ENCODE results near the gene C3orf18.

GRCh38 chr3:50612234-50612882 lies 44.8 kb upstream of the C3orf18 start:
- no peak for TF ChIP-seq POLR2AphosphoS5 (IDR thresholded peaks at IDR 0.05; ENCODE audit: low read depth)
- TF ChIP-seq, protein P1, sequence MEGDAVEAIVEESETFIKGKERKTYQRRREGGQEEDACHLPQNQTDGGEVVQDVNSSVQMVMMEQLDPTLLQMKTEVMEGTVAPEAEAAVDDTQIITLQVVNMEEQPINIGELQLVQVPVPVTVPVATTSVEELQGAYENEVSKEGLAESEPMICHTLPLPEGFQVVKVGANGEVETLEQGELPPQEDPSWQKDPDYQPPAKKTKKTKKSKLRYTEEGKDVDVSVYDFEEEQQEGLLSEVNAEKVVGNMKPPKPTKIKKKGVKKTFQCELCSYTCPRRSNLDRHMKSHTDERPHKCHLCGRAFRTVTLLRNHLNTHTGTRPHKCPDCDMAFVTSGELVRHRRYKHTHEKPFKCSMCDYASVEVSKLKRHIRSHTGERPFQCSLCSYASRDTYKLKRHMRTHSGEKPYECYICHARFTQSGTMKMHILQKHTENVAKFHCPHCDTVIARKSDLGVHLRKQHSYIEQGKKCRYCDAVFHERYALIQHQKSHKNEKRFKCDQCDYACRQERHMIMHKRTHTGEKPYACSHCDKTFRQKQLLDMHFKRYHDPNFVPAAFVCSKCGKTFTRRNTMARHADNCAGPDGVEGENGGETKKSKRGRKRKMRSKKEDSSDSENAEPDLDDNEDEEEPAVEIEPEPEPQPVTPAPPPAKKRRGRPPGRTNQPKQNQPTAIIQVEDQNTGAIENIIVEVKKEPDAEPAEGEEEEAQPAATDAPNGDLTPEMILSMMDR (IDR thresholded peaks at IDR 0.05; ENCODE audit: insufficient read depth, low read length): no peak
- no peak for TF ChIP-seq SPI1 (IDR thresholded peaks at IDR 0.05; ENCODE audit: borderline replicate concordance, low read depth)

All from HL-60 (cell line).